Smooth muscle cell (in vitro differentiated cells): Measurements from ENCODE around the gene MAPK4. TPM values are rescaled to one million over a fixed set of nuclear protein-coding genes. Genes with fewer than 3 reads are reported as not detected.

Experiments
- DNase-seq: peaks from one replicate; lab custom pipeline; 2025; ENCODE audit not compliant: unreplicated experiment; lab: John Stamatoyannopoulos, UW
- H2AFZ ChIP-seq: fragments of 200-600 bp; sonication (generic); 2 replicates; pipeline ENCODE4 v1.6.0; 2016; ENCODE audit warnings: antibody characterized with exemption, low read depth, mild to moderate bottlenecking
- H3F3A ChIP-seq: fragments of 200-600 bp; sonication (generic); 2 replicates; pipeline ENCODE4 v1.6.0; 2017; ENCODE audit warnings: antibody characterized with exemption, low read depth
- H3K27ac ChIP-seq: fragments of 200-600 bp; sonication (generic); 2 replicates; pipeline ENCODE4 v1.5.1; 2016; ENCODE audit warnings: low read depth, mild to moderate bottlenecking
- H3K27me3 ChIP-seq: fragments of 200-600 bp; sonication (generic); 2 replicates; pipeline ENCODE4 v1.6.1; 2016; ENCODE audit warnings: low read depth, mild to moderate bottlenecking
- H3K36me3 ChIP-seq: fragments of 200-600 bp; sonication (generic); 2 replicates; pipeline ENCODE4 v1.5.1; 2016; ENCODE audit warnings: low read depth
- H3K4me1 ChIP-seq: fragments of 200-600 bp; sonication (generic); 2 replicates; pipeline ENCODE4 v1.5.1; 2016; ENCODE audit warnings: low read depth
- H3K4me2 ChIP-seq: fragments of 200-600 bp; sonication (generic); 2 replicates; pipeline ENCODE4 v1.6.0; 2016; ENCODE audit warnings: mild to moderate bottlenecking
- H3K4me3 ChIP-seq: fragments of 200-600 bp; sonication (generic); 2 replicates; pipeline ENCODE4 v1.5.1; 2016; ENCODE audit warnings: mild to moderate bottlenecking
- H3K79me2 ChIP-seq: fragments of 200-600 bp; sonication (generic); 2 replicates; pipeline ENCODE4 v1.6.0; 2016; ENCODE audit warnings: low read depth, mild to moderate bottlenecking
- H3K9ac ChIP-seq: fragments of 200-600 bp; sonication (generic); 2 replicates; pipeline ENCODE4 v1.6.0; 2016; ENCODE audit warnings: low read depth
- H3K9me3 ChIP-seq: fragments of 200-600 bp; sonication (generic); replicated peaks from 2 replicates; pipeline ENCODE4 v1.5.1; 2016; ENCODE audit warnings: low read depth
- H4K20me1 ChIP-seq: fragments of 200-600 bp; sonication (generic); 2 replicates; pipeline ENCODE4 v1.6.0; 2016; ENCODE audit warnings: low read depth
- CTCF ChIP-seq: fragments of 200-600 bp; sonication (generic); IDR thresholded peaks from 2 replicates; pipeline ENCODE4 v1.5.1; 2017; ENCODE audit warnings: borderline replicate concordance, mild to moderate bottlenecking, antibody characterized with exemption; ENCODE audit not compliant: insufficient read depth, poor library complexity, severe bottlenecking
- WGBS: methylation state at CpG from one replicate; pipeline ENCODE4 v1.1.7; 2016; ENCODE audit warnings: low lambda C conversion rate; 5-methylcytosine and 5-hydroxymethylcytosine counted together
- polyA plus RNA-seq: library from polyadenylated mRNA; unstranded; fragments of >200 nt; fragmentation: Nextera tagmentation; extraction: Ambion mirVana; gene quantifications from 2 replicates; pipeline ENCODE4 v1.2.1, GENCODE V29; 2016
- total RNA-seq: library from RNA; depleted of rRNA; stranded (reverse); fragments of >200 nt; gene quantifications from 2 replicates; pipeline ENCODE4 v1.2.3, GENCODE V29; 2014

Gene MAPK4
- total and polyA plus RNA-seq, 2 experiments from 2014 or later: 0.09 TPM; not detected in 1

GRCh38 chr18:50647237-50647636 is 87.3 kb downstream of the MAPK4 start:
- Histone ChIP-seq H3F3A (no peaks in the 10 kb centered on the region), H3K27ac (no peak overlapping the region), H3K4me2 (no peak overlapping the region), H3K9me3 (no peaks in the 10 kb centered on the region), H3K27me3 (no peaks in the 10 kb centered on the region), H3K4me1 (peaks cover 4% of the 10 kb centered on the region), H3K9ac (no peak overlapping the region), H4K20me1 (no peaks in the 10 kb centered on the region), H3K79me2 (no peaks in the 10 kb centered on the region), H3K4me3 (no peak overlapping the region), H3K36me3 (no peaks in the 10 kb centered on the region), H2AFZ (no peak overlapping the region)
- WGBS: 85% methylated on average over 7 of the region's 7 CpGs
- TF ChIP-seq CTCF: no peak
- no peak for DNase-seq

GRCh38 chr18:50647792-50648191 is 87.9 kb downstream of the MAPK4 start:
- H3K27ac ChIP-seq: no peak overlapping the region
- no peak overlapping the region for H2AFZ ChIP-seq
- no peak for TF ChIP-seq CTCF
- no peaks in the 10 kb centered on the region for H3F3A ChIP-seq
- no peaks in the 10 kb centered on the region for H3K79me2 ChIP-seq
- no peak overlapping the region for H3K4me3 ChIP-seq
- no peaks in the 10 kb centered on the region for H4K20me1 ChIP-seq
- no peaks in the 10 kb centered on the region for H3K36me3 ChIP-seq
- DNase-seq: no peak
- H3K4me2 ChIP-seq: no peak overlapping the region
- H3K9me3 ChIP-seq: no peaks in the 10 kb centered on the region
- H3K27me3 ChIP-seq: no peaks in the 10 kb centered on the region
- peaks cover 4% of the 10 kb centered on the region for H3K4me1 ChIP-seq
- no peak overlapping the region for H3K9ac ChIP-seq

- TF ChIP-seq CTCF: no peak
- no peaks in the 10 kb centered on the region for H3K79me2 ChIP-seq
- no peaks in the 10 kb centered on the region for H3F3A ChIP-seq
- WGBS: 89% methylated on average over 4 of the region's 4 CpGs
- no peak for DNase-seq
- H3K4me3 ChIP-seq: no peak overlapping the region
- H4K20me1 ChIP-seq: no peaks in the 10 kb centered on the region
- H3K4me2 ChIP-seq: no peak overlapping the region
- no peak overlapping the region for H3K9ac ChIP-seq
- no peaks in the 10 kb centered on the region for H3K36me3 ChIP-seq
- H3K9me3 ChIP-seq: no peaks in the 10 kb centered on the region
- peaks cover 13% of the 10 kb centered on the region for H3K4me1 ChIP-seq
- H3K27me3 ChIP-seq: no peaks in the 10 kb centered on the region
- no peak overlapping the region for H2AFZ ChIP-seq
- no peak overlapping the region for H3K27ac ChIP-seq
These were observed 89.9 kb downstream of the MAPK4 start for GRCh38 chr18:50649821-50650220.

GRCh38 chr18:50651334-50651733 is 91.4 kb downstream of the MAPK4 start:
- Histone ChIP-seq H4K20me1 (no peaks in the 10 kb centered on the region), H3K4me3 (no peak overlapping the region), H3K79me2 (no peaks in the 10 kb centered on the region), H3K36me3 (no peaks in the 10 kb centered on the region), H3F3A (no peaks in the 10 kb centered on the region), H3K27me3 (no peaks in the 10 kb centered on the region), H2AFZ (no peak overlapping the region), H3K9ac (no peak overlapping the region), H3K4me1 (peaks cover 14% of the 10 kb centered on the region), H3K9me3 (no peaks in the 10 kb centered on the region), H3K4me2 (no peak overlapping the region), H3K27ac (no peak overlapping the region)
- WGBS: 80% methylated on average over 7 of the region's 7 CpGs
- no peak for DNase-seq
- no peak for TF ChIP-seq CTCF
